ENCODE results near the gene ZNF574.

Gene ZNF574, protein sequence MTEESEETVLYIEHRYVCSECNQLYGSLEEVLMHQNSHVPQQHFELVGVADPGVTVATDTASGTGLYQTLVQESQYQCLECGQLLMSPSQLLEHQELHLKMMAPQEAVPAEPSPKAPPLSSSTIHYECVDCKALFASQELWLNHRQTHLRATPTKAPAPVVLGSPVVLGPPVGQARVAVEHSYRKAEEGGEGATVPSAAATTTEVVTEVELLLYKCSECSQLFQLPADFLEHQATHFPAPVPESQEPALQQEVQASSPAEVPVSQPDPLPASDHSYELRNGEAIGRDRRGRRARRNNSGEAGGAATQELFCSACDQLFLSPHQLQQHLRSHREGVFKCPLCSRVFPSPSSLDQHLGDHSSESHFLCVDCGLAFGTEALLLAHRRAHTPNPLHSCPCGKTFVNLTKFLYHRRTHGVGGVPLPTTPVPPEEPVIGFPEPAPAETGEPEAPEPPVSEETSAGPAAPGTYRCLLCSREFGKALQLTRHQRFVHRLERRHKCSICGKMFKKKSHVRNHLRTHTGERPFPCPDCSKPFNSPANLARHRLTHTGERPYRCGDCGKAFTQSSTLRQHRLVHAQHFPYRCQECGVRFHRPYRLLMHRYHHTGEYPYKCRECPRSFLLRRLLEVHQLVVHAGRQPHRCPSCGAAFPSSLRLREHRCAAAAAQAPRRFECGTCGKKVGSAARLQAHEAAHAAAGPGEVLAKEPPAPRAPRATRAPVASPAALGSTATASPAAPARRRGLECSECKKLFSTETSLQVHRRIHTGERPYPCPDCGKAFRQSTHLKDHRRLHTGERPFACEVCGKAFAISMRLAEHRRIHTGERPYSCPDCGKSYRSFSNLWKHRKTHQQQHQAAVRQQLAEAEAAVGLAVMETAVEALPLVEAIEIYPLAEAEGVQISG

DNA sequence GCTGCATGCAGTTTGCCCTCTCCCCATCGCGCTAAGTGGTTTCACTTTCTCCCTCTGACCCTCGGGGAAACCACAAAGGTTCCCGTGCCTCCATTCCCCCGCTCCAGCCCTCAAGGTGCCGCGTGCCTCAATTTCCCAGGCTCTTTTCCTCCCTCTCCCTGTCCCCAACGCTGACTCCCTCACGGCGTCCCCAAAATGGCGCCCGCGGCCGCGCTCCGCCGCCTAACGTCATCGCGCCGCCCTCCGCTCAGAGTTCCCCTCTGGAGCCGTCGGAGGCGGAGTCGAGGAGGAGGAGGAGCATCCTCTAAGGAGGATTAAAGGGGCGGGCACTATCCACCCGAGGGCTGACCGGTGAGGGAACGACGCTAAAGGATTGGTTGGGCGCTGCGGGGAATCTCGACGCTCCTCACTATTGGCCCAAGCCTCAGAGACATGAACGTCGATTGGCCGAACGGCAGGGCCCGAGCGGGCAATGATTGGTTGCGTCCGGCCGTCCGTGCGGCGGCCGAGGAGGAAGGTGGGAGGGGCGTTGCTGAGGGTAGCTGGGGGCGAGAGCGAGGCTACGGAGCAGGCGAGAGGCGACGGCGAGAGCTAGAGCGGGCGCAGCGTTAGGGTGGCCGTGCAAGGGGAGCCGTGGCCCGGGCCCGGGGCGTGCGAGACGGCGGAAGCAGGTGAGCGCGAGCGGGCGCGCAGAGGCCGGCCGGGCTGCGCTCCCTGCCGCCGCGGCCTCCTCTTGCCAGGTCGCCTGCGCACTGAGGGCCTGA, at the start of gene ZNF574:
ZNF574 (plus strand) TSS at position 551 of the 764 bp plus-strand sequence. CDS start 2,441 bp downstream, outside the sequence.
- DNase-seq (ENCODE audit: low read depth): peak; percentile 99
- TF ChIP-seq, protein P1, sequence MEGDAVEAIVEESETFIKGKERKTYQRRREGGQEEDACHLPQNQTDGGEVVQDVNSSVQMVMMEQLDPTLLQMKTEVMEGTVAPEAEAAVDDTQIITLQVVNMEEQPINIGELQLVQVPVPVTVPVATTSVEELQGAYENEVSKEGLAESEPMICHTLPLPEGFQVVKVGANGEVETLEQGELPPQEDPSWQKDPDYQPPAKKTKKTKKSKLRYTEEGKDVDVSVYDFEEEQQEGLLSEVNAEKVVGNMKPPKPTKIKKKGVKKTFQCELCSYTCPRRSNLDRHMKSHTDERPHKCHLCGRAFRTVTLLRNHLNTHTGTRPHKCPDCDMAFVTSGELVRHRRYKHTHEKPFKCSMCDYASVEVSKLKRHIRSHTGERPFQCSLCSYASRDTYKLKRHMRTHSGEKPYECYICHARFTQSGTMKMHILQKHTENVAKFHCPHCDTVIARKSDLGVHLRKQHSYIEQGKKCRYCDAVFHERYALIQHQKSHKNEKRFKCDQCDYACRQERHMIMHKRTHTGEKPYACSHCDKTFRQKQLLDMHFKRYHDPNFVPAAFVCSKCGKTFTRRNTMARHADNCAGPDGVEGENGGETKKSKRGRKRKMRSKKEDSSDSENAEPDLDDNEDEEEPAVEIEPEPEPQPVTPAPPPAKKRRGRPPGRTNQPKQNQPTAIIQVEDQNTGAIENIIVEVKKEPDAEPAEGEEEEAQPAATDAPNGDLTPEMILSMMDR (IDR thresholded peaks at IDR 0.05; ENCODE audit: low read depth, low read length, missing control alignments): no peak
- in situ Hi-C loops (cut with HindIII; ENCODE audit: low sequenced_read_pairs): no loop called here
- H3K4me3 ChIP-seq (ENCODE audit: low read depth, low read length): peak within 1 kb of the TSS; percentile 85

DNA sequence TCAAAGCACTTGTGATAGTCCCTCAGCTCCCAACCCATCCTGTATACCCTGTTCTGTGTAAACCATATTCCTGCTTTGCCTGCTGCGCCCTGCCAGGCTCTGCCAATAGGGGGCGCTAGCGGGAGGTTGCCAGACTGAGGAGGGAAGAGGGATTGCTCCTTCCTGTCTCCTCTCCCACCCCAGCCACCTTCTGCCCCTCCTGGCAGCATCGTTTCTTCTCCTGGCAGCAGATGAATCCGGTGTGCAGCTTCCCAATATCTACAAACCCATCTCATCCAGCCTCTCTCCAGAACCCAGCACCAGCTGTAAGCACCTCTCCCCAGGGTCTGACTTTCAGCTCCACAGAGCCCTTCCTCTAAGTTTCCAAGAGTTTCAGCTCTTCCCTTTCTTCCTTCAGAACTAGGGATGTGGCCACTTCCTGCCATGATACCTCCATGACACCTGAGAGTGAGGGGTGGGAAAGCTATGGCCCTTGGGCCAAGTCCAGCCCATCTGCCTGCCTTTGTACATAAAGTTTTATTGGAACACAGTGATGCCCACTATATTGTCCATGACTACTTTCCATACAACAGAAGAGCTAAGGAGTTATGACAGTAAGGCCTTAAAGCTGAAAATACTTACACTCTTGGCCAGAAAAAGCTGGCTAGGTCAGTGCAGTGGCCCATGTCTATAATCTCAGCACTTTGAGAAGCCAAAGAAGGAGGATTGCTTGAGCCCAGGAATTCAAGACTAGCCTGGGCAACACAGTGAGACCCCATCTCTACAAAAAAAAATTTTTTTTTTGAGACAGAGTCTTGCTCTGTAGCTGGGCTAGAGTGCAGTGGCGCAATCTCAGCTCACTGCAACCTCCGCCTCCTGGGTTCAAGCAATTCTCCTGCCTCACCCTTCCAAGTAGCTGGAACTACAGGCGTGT, 47.4 kb upstream of the ZNF574 start:
- H3K4me3 ChIP-seq (ENCODE audit: low read depth, low read length): no peak overlapping the region
- TF ChIP-seq, protein P1 (IDR thresholded peaks at IDR 0.05; ENCODE audit: low read depth, low read length, missing control alignments): peak; percentile 37
- in situ Hi-C loops (cut with HindIII; ENCODE audit: low sequenced_read_pairs): no loop called here
- DNase-seq (ENCODE audit: low read depth): no peak

DNA sequence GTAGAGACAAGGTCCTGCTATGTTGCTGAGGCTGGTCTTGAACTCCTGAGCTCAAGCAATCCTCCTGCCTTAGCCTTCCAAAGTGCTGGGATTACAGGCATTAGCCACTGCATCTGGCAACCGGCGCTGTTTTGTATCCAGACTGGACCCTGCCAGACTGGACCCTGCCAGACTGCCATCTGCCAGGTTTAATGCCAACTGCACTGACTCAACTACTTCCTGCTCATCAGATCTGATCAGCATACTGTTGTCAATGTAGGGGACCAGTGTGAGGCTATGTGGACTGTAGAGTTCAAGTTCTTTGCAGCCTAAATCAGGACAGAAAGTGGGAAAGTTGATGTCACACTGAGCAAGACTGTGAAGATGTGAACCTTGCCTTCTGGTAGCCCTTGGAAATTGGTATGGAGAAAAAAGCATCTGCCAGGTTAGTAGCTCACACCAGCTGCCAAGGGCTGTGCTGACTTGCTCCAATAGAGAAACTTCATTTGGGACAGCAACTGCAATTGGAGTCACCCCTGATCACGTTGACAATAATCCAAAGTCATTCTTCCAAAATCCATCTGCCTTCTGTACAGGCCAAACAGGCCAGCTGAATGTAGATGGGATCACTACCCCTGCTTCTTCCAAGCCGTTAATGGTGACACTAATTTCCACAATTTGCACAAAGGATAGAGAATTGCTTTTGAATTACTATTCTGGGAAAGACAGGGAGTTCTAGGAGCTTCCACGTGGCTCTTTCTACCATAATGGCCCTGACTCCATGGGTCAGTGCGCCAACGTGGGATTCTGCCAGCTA, 45.1 kb upstream of the ZNF574 start:
- no peak for DNase-seq (ENCODE audit: low read depth)
- H3K4me3 ChIP-seq (ENCODE audit: low read depth, low read length): no peak overlapping the region
- TF ChIP-seq, protein P1 (IDR thresholded peaks at IDR 0.05; ENCODE audit: low read depth, low read length, missing control alignments): no peak
- in situ Hi-C loops (cut with HindIII; ENCODE audit: low sequenced_read_pairs): no loop called here

DNA sequence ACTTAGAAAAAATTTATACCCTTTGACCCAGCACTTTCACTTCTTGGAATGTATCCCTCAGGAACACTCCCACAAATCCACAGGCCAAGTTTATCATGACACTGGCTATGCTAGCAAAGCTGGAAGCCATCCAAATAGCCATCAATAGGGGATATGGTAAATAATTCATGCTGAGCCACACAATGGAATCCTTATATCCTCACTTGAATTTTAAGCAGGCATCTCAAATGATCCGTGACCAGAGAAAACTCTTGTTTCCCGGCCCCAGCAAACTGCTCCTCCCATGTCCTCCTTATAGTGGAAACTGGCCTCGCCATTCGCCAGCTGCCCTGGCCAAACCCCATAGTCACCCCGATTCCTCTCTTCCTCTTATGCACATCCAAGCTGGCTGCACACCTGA, 43.5 kb upstream of the ZNF574 start:
- no peak overlapping the region for H3K4me3 ChIP-seq (ENCODE audit: low read depth, low read length)
- peak; percentile 70 for DNase-seq (ENCODE audit: low read depth)
- in situ Hi-C loops (cut with HindIII; ENCODE audit: low sequenced_read_pairs): no loop called here
- TF ChIP-seq, protein P1 (IDR thresholded peaks at IDR 0.05; ENCODE audit: low read depth, low read length, missing control alignments): no peak

DNA sequence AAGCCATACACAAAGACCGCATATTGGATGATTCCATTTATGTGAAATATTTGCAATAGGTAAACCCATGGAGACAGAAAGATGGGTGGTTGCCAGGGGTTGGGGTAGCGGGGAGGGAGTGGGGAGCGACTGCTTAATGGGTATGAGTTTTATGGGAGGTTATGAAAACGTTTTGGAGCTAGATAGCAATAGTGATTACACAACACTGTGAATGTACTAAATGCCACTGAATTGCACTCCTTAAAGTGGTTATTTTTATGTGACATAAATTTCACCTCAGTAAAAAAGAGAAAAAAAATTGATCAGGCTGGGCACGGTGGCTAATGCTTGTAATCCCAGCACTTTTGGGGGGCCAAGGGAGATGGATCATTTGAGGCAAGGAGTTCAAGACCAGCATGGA, 42.6 kb upstream of the ZNF574 start:
- TF ChIP-seq, protein P1 (IDR thresholded peaks at IDR 0.05; ENCODE audit: low read depth, low read length, missing control alignments): no peak
- DNase-seq (ENCODE audit: low read depth): no peak
- no peak overlapping the region for H3K4me3 ChIP-seq (ENCODE audit: low read depth, low read length)
- in situ Hi-C loops (cut with HindIII; ENCODE audit: low sequenced_read_pairs): no loop called here

All from astrocyte of the cerebellum (primary cell).